ENCODE measurements around the gene SYNM.

Gene SYNM

GRCh38 chr15:99121207-99121606, 16.3 kb downstream of the SYNM start:
- Histone ChIP-seq H3K4me3 (no peak overlapping the region), H3K27ac (peak overlapping the region in 1 of 2 donors; percentile 19)
- no peak for TF ChIP-seq CTCF (IDR thresholded peaks at IDR 0.05)
- DNase-seq (ENCODE audit: low spot score), result peak; percentile 59

GRCh38 chr15:99121691-99122410, 17.0 kb downstream of the SYNM start:
- no peak for DNase-seq (ENCODE audit: low spot score)
- H3K4me3 ChIP-seq, result no peak overlapping the region
- TF ChIP-seq CTCF (IDR thresholded peaks at IDR 0.05), result no peak
- peak overlapping the region in 1 of 2 donors; percentile 81 for H3K27ac ChIP-seq

GRCh38 chr15:99122831-99123712, 18.2 kb downstream of the SYNM start:
- Histone ChIP-seq H3K27ac (peak overlapping the region; percentile 81 to 93), H3K4me3 (peak overlapping the region; percentile 57)
- no peak for DNase-seq (ENCODE audit: low spot score)
- no peak for TF ChIP-seq CTCF (IDR thresholded peaks at IDR 0.05)

GRCh38 chr15:99123713-99124451, 19.0 kb downstream of the SYNM start:
- Histone ChIP-seq H3K27ac (peak overlapping the region; percentile 81 to 93), H3K4me3 (peak overlapping the region; percentile 57)
- peak; percentile 96 for DNase-seq (ENCODE audit: low spot score)
- TF ChIP-seq CTCF (IDR thresholded peaks at IDR 0.05), result no peak

- no peak for DNase-seq (ENCODE audit: low spot score)
- no peak for TF ChIP-seq CTCF (IDR thresholded peaks at IDR 0.05)
- H3K27ac ChIP-seq, result peak overlapping the region; percentile 81 to 93
- H3K4me3 ChIP-seq, result peak overlapping the region; percentile 57
Measured at GRCh38 chr15:99124641-99125040, 19.8 kb downstream of the SYNM start.

- peak overlapping the region; percentile 57 for H3K4me3 ChIP-seq
- TF ChIP-seq CTCF (IDR thresholded peaks at IDR 0.05), result no peak
- H3K27ac ChIP-seq, result peak overlapping the region; percentile 81 to 93
- peak; percentile 76 for DNase-seq (ENCODE audit: low spot score)
Measured at GRCh38 chr15:99125061-99125891, 20.4 kb downstream of the SYNM start.

Measured in coronary artery (tissue), 2 donors.